B cell (primary cell): ENCODE results near the gene DNAH12. TPM values are rescaled to one million over a fixed set of nuclear protein-coding genes. Genes with fewer than 3 reads are reported as not detected.

ENCODE experiments used
- ATAC-seq: fragments of 200-7000 bp; cut with Tn5 transposase; one replicate; pipeline ENCODE4 v1.10.0; 2021; ENCODE audit warnings: low read depth, mild to moderate bottlenecking, moderate number of reproducible peaks, moderate library complexity
- CTCF ChIA-PET: fragments of 350-600 bp; sonication (Branson Sonifier 250); formaldehyde crosslinking; loops from one replicate; lab custom pipeline; 2021; ENCODE audit warnings: antibody characterized with exemption, inconsistent platforms; lab: Charles Lee
- POLR2A ChIA-PET: fragments of 350-600 bp; sonication (Branson Sonifier 250); formaldehyde crosslinking; loops from one replicate; lab custom pipeline; 2021; ENCODE audit warnings: antibody characterized with exemption; lab: Charles Lee
- DNase-seq: peaks from one replicate; pipeline ENCODE4 v3.0.0; 2013
- H2AFZ ChIP-seq: 2 replicates; pipeline ENCODE4 v1.6.1; 2012; ENCODE audit warnings: mild to moderate bottlenecking, low read depth, low read length; ENCODE audit not compliant: insufficient read depth, poor library complexity, severe bottlenecking
- H3K27ac ChIP-seq, 2 donors: 1 replicate in 1 of 2; 2 replicates in 1 of 2; pipeline ENCODE4 v1.5.1; 2012 to 2013; ENCODE audit warnings: low read length in 2 of 2, mild to moderate bottlenecking in 2 of 2, moderate library complexity in 1 of 2
- H3K27me3 ChIP-seq, 4 experiments: fragments of 200-600 bp in 1 of 4; sonication (generic) in 1 of 4; replicated peaks in 1 of 4; 1 replicate in 2 of 4; 2 replicates in 2 of 4; pipeline versions ENCODE4 v1.6.1 to v1.7.0; 2013 to 2016; ENCODE audit warnings: low read length in 3 of 4, mild to moderate bottlenecking in 2 of 4, mixed read lengths in 1 of 4, moderate library complexity in 1 of 4; ENCODE audit not compliant: insufficient read depth in 4 of 4, control insufficient read depth in 3 of 4; ENCODE audit errors: control extremely low read depth in 1 of 4
- H3K36me3 ChIP-seq, 2 experiments: replicated peaks in 1 of 2; 1 replicate in 1 of 2; 2 replicates in 1 of 2; pipeline versions ENCODE4 v1.6.1 to v1.7.1; 2013; ENCODE audit warnings: low read length in 1 of 2; ENCODE audit not compliant: insufficient read depth in 2 of 2, control insufficient read depth in 1 of 2; ENCODE audit errors: control extremely low read depth in 1 of 2, extremely low read depth in 1 of 2
- H3K4me1 ChIP-seq, 2 donors: fragments of 200-600 bp in 1 of 2; sonication (generic) in 1 of 2; 1 replicate in 1 of 2; 2 replicates in 1 of 2; pipeline versions ENCODE4 v1.5.1 to v1.6.1; 2013 to 2017; ENCODE audit warnings: low read length in 2 of 2; ENCODE audit not compliant: control insufficient read depth in 2 of 2, insufficient read depth in 2 of 2
- H3K4me2 ChIP-seq: replicated peaks from 2 replicates; pipeline ENCODE3; 2012; ENCODE audit warnings: mild to moderate bottlenecking, low read depth, low read length; ENCODE audit not compliant: poor library complexity, severe bottlenecking
- H3K4me3 ChIP-seq, 5 experiments: fragments of 200-600 bp in 1 of 5; sonication (generic) in 1 of 5; 1 replicate in 3 of 5; 2 replicates in 2 of 5; pipeline versions ENCODE4 v1.5.1 to v1.7.0; 2011 to 2016; ENCODE audit warnings: low read length in 4 of 5, mild to moderate bottlenecking in 4 of 5, low read depth in 2 of 5, control low read depth in 1 of 5, moderate library complexity in 1 of 5; ENCODE audit not compliant: insufficient read depth in 1 of 5; ENCODE audit errors: control extremely low read depth in 1 of 5, extremely low read depth in 1 of 5
- H3K79me2 ChIP-seq: fragments of 200-600 bp; sonication (generic); one replicate; pipeline ENCODE4 v1.6.0; 2016; ENCODE audit warnings: low read length; ENCODE audit not compliant: control insufficient read depth, insufficient read depth
- H3K9ac ChIP-seq: fragments of 200-600 bp; sonication (generic); 2 replicates; pipeline ENCODE4 v1.6.1; 2017; ENCODE audit warnings: mild to moderate bottlenecking, low read length, moderate library complexity
- H3K9me3 ChIP-seq, 3 donors: one replicate each; pipeline versions ENCODE4 v1.6.1 to v1.7.1; 2013; ENCODE audit warnings: low read length in 2 of 3; ENCODE audit not compliant: control insufficient read depth in 2 of 3, insufficient read depth in 1 of 3; ENCODE audit errors: control extremely low read depth in 1 of 3
- H4K20me1 ChIP-seq: 2 replicates; pipeline ENCODE4 v1.6.0; 2012; ENCODE audit warnings: mild to moderate bottlenecking, low read length; ENCODE audit not compliant: insufficient read depth, control insufficient read depth, poor library complexity, severe bottlenecking
- H3K27ac Mint-ChIP-seq: one replicate; pipeline ENCODE4 v1.8.0; 2021; ENCODE audit warnings: mixed read lengths
- H3K27me3 Mint-ChIP-seq: one replicate; pipeline ENCODE4 v1.8.0; 2021; ENCODE audit warnings: mixed read lengths
- H3K4me1 Mint-ChIP-seq: one replicate; pipeline ENCODE4 v1.8.0; 2021; ENCODE audit warnings: mixed read lengths
- H3K4me3 Mint-ChIP-seq: one replicate; pipeline ENCODE4 v1.8.0; 2021; ENCODE audit warnings: mixed read lengths
- H3K9me3 Mint-ChIP-seq: one replicate; pipeline ENCODE4 v1.8.0; 2022; ENCODE audit warnings: mixed read lengths; ENCODE audit not compliant: insufficient read depth
- CTCF ChIP-seq: fragments of 200-600 bp; IDR thresholded peaks from one replicate; pipeline ENCODE4 v1.8.0; 2022; ENCODE audit warnings: antibody characterized with exemption, mild to moderate bottlenecking
- EZH2 ChIP-seq: IDR thresholded peaks from 2 replicates; pipeline ENCODE4 v1.6.1; 2012; ENCODE audit warnings: borderline replicate concordance, low read depth, mild to moderate bottlenecking, moderate library complexity, low read length; ENCODE audit not compliant: insufficient read depth, poor library complexity, severe bottlenecking
- WGBS: methylation state at CpG from one replicate; pipeline ENCODE4 v1.1.5; 2013; ENCODE audit warnings: missing lambda C conversion rate; ENCODE audit not compliant: insufficient coverage; 5-methylcytosine and 5-hydroxymethylcytosine counted together
- intact Hi-C: fragments of 100-400 bp; cut with micrococcal nuclease; formaldehyde crosslinking; loops from one replicate; pipeline ENCODE4 v1.10.0; 2022
- polyA plus RNA-seq: library from polyadenylated mRNA; depleted of rRNA; stranded (reverse); fragments of >200 nt; gene quantifications from 2 replicates; pipeline ENCODE4 v1.2.3, GENCODE V29; 2012
- total RNA-seq, 2 donors: library from RNA; stranded (reverse); fragments of 120-200 nt in 1 of 2; gene quantifications; 1 replicate in 1 of 2; 2 replicates in 1 of 2; pipeline versions ENCODE4 v1.2.3 to v1.2.4, GENCODE V29; 2013 to 2022

Gene DNAH12
- total and polyA plus RNA-seq, 2 donors (not counting 1 experiment from before 2014, with no cell fraction given) = 0.09 to 0.17 TPM

DNA sequence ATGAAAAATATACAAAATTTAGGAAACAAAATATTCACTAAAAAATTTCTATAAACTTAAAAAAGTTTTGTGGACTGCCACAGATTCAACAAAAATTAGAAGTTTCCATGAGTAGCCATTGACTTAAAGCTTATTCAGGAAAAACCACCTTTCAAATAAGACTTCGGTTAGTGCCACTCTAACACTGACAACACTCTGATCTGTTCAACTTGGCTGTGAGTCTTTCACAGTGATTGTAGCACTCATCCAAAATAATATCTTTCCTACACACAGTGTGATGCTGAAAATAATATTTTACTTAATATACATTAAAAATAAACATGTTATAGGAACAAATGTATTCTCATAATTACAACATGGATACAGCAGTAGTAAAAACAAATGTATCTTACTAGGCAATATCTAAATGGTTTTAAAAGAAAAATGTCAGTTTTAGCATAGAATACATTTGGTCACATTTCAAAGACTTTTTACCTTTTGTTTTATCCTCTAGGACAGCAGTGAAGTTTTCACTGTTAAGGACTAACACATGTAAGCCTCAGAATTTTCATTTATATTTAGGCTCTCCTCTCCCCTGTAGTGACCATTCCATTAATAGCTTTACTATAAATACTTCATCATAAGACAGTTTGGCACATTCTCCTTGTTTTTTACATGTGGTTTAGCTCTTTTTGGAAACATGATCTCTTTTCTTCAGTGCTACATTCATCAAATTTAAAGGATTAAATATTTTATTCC lies 251.8 kb downstream of the DNAH12 start, which contains the start of gene ASB14:
Gene ASB14 (minus strand): TSS at position 527 of the 738 bp plus-strand sequence. CDS start 652 bp downstream, outside the sequence.
- POLR2A ChIA-PET = no interaction called here
- ATAC-seq = no peak
- no peaks in the 10 kb centered on the region for H3K9me3 Mint-ChIP-seq

More for the DNA sequence above, 251.8 kb downstream of the DNAH12 start, which contains the start of gene ASB14:
- Mint-ChIP-seq H3K27me3 (peaks cover 18% of the 10 kb centered on the region), H3K27ac (no peak within 1 kb of the TSS), H3K4me1 (no peaks in the 10 kb centered on the region), H3K4me3 (no peak within 1 kb of the TSS)
- Histone ChIP-seq H3K27ac (no peak within 1 kb of the TSS), H3K4me3 (no peak within 1 kb of the TSS), H3K79me2 (no peaks in the 10 kb centered on the region), H4K20me1 (no peaks in the 10 kb centered on the region), H3K4me1 (no peaks in the 10 kb centered on the region), H2AFZ (no peak within 1 kb of the TSS), H3K4me2 (no peak within 1 kb of the TSS), H3K36me3 (no peaks in the 10 kb centered on the region), H3K9ac (no peak within 1 kb of the TSS), H3K27me3 (no peaks in the 10 kb centered on the region), H3K9me3 (no peaks in the 10 kb centered on the region)
- no peak for DNase-seq
- 100% methylated on average over 1 of the region's 1 CpG for WGBS
- intact Hi-C loops = no loop called here
- CTCF ChIA-PET = interaction anchor here (0.6 kb wide), 1 partner anchor 304 kb away, joined by 3 read pairs; no protein-coding TSS in a partner anchor
- TF ChIP-seq CTCF (no peak), EZH2 (no peak)
